NOMO-1 (cell line): Measurements from ENCODE around the gene PEPD.

ENCODE experiments used
- DNase-seq, 2 experiments: peaks; one replicate each; lab custom pipeline; 2025; ENCODE audit not compliant: unreplicated experiment in 2 of 2; lab: John Stamatoyannopoulos, UW

Gene PEPD

DNA sequence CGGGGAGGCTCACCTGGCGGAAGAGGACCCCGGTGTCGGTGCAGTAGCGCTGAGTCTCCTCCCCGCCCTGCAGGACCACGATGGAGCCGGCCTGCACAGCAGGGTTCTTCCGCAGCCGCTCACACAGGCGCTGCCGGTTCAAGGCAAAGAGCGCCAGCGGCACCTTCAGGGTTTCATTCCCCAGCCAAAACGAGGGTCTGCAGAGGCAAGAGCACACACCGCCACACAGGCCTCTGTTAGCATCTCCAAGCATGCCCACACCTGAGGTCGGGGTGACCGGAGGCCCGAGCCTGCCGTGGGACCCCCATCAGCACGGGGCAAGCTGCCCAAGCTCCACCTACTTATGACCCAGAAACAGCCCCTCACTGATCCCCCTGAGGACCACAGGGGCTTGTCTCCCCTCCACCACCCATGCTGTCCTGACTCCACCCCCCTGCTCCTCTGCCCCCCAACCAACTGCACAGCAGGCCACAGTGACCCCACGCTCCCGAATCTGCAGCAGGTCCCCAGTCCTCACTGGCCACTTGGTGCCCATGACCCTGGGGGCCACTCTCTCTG, 8.9 kb downstream of the PEPD start:
- DNase-seq, result no peak

GRCh38 chr19:33512021-33512420, 9.6 kb downstream of the PEPD start:
- no peak for DNase-seq

- no peak for DNase-seq
These were observed 10.2 kb downstream of the PEPD start for GRCh38 chr19:33511346-33511745.

DNA sequence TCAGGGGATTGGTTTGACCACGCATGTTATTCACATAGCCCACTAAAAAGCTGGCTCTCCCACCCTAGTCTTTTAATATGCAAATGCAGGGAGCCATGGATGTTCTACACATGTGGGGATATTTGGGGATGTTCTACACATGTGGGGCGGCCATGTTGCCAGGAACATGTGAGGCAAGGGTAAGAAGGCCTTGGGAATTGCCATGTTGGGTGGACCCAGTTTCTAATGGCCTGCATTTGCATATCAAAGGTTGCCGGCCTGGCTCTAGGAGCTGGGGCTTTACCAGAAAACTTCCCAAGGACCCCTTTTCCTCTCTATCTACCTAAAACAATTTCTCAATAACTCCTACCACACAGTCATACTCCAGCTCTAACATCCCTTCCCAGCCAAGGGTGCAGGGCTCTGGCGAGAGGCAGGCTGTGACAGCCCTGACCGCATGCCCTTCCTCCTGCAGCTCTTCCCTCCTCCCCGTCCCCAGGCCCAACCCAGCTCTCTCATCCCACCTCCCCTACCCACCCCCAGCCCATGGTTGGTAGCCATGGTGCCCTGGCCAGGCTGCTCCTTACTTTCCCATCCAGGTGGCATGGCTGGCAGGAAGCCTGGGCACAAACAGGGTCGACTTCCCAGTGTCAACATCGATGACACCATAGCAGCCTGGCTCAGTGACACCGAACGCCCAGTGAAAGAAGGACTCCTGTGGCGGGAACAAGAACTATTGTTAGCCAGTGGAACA, 11.0 kb downstream of the PEPD start:
- no peak for DNase-seq

GRCh38 chr19:33509774-33510173, 11.8 kb downstream of the PEPD start:
- no peak for DNase-seq

DNA sequence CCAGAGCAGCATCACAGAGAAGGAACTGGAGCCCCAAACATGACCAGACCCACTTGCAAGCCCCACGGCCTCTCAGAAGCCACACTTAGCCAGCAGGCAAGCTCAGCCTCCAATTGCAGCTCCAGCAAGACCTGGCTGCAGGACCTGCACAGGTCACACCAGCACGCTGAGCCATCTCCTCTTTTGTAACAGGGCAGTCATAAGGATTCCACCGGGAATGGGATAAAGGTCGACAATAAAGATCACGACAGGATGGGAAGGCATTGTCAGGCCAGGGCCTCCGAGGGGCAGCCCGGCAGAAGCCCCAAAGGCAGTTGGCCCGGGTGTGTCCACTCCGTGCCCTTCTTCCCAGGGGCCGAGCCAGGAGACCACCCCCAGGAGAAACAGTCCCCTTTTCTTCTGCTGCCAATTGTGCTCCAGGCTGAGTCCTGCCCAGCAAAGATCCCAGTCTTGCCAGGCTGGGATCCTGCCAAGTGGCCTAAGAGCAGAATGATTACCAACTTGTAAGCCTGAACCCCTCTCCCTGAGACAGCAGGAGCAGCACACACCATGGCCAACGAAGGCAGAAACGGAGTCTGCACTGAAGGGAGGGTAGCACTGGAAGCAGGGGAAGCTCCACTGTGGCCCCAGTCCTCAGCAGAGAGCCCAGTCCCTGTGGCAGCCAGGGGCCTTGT, 12.5 kb downstream of the PEPD start:
- DNase-seq, result no peak

- DNase-seq, result no peak
These were observed 13.2 kb downstream of the PEPD start for GRCh38 chr19:33508431-33508830.

DNA sequence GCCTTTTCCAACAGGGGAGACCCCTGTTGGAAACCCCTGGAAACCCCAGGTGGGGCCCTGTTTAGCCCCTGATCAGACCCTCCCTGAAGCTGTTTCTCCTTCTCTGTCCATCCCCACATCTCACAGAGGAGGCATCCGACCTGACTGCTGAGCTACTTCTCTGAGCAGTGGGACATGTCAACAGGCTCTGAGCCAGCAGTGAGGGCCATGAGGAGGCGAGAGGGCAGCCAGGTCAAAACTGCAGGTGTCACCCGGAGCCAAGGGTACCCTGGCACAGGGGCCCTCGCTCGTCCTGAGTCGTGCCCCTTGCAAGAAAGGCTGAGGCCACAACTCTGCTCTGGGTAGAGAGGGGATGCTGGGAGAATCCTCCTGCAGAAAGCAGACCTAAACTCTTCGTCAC, 13.6 kb downstream of the PEPD start:
- no peak for DNase-seq

GRCh38 chr19:33507021-33507956, 14.3 kb downstream of the PEPD start:
- no peak for DNase-seq

GRCh38 chr19:33506498-33506897, 15.1 kb downstream of the PEPD start:
- no peak for DNase-seq

- DNase-seq, result no peak
These were observed 15.8 kb downstream of the PEPD start for GRCh38 chr19:33505823-33506222.

- DNase-seq, result no peak
These were observed 16.4 kb downstream of the PEPD start for GRCh38 chr19:33505148-33505547.

- DNase-seq, result no peak
These were observed 17.5 kb downstream of the PEPD start for GRCh38 chr19:33504058-33504444.

DNA sequence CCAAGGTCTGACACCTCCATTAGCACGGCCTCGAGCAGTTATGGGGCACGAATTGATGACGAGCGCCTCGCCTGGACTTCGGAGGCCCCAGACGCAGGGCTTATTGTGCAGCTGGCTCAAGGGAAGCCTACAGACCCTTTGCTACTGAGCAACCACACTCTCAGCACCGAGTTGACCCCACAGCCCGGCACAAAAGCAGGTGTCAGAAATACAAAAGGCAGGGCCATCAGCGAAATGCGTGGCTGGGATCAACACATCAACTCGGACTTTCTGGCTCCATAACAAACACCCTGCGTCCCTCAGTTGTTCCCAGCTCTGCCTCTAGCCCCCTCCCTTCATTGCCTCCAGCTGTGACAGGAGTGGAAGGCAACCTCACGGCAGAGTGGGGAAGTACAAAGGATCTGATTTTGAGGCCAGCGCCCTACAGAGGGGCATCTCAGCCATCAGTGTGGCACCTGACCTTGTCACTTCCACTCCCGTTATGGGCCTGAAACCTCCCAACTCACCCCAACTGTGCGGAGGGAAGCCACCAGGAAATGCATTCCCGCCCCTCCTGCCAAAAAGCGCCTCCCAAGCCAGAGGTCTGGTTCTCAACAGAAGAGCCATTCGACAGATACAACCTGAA, 18.0 kb downstream of the PEPD start:
- no peak for DNase-seq

DNA sequence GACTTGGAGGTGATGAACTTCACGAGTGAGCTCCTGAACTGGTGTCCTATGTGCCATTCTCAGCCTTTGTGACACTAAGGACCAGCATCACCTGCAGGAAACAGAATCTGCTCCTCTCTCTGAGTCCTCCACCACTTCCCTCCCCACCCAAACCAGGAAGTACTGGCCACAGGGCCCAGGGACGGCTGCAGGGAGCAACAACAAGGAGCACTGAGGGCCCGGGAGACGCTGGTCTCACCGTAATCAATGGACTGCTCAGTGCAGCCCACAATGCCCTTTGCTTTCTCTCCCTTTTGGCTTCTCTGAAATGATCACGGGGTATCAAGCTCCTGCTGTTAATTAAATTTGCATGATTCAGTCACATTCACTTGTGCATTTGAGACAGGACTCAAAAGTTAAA, 18.6 kb downstream of the PEPD start:
- DNase-seq, result no peak

GRCh38 chr19:33502521-33502920, 19.1 kb downstream of the PEPD start:
- DNase-seq, result no peak

DNA sequence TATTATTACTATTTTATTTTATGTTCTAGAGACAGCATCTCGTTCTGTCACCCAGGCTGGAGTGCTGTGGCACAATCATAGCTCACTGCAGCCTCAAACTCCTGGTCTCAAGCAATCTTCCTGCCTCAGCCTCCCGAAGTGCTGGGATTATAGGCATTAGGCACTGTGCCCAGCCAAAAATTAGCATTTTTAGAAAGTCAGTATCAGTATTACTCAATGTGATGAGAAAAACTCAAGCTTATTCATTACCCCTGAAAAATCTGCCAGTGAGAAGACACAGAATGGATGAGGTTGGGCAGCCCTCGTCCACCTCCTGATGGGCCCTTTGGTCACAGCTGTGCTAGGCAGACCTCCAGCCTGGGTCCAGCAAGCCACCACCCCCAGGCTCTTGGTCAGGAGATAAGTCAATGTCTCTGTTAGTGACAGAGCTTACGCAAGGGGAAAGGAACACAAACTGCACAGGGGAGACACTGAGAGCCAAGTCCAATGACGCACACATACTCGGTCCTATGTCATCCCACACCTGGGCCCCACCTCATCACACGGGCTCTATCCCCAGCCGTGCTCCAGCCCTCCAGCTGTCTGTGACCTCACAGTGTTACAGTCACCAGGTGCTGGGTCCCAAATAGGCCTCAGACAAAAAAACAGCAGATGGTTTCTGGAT, 19.8 kb downstream of the PEPD start:
- DNase-seq, result no peak

GRCh38 chr19:33500991-33501390, 20.6 kb downstream of the PEPD start:
- DNase-seq, result no peak

- no peak for DNase-seq
These were observed 21.0 kb downstream of the PEPD start for GRCh38 chr19:33500586-33500985.
